ENCODE measurements around the gene MYOCOS. TPM values are rescaled to one million over a fixed set of nuclear protein-coding genes. Genes with fewer than 3 reads are reported as not detected.

The MYOCOS gene
- total RNA-seq, 4 donors from 2014 or later = 0.83 TPM; not detected in 3

- Histone ChIP-seq H3K9me3 (no peaks in the 10 kb centered on the region), H3K27me3 (no peaks in the 10 kb centered on the region), H3K27ac (no peak overlapping the region), H3K4me1 (peaks cover 0 to 7% of the 10 kb centered on the region in 2 donors), H3K36me3 (no peaks in the 10 kb centered on the region), H3K4me3 (no peak overlapping the region)
- TF ChIP-seq CTCF (IDR thresholded peaks at IDR 0.05) (no peak), POLR2A (IDR thresholded peaks at IDR 0.05) (no peak)
- no peak for DNase-seq
- intact Hi-C loops (cut with DNase I; ENCODE audit: low total_unique reads) = no loop called here
These were observed 20.2 kb downstream of the MYOCOS start for GRCh38 chr1:171642197-171642596.

GRCh38 chr1:171643156-171643555, 21.1 kb downstream of the MYOCOS start:
- Histone ChIP-seq H3K27ac (no peak overlapping the region), H3K36me3 (no peaks in the 10 kb centered on the region), H3K4me1 (peaks cover 0 to 7% of the 10 kb centered on the region in 2 donors), H3K4me3 (no peak overlapping the region), H3K9me3 (no peaks in the 10 kb centered on the region), H3K27me3 (no peaks in the 10 kb centered on the region)
- intact Hi-C loops (cut with DNase I; ENCODE audit: low total_unique reads) = no loop called here
- no peak for DNase-seq
- TF ChIP-seq CTCF (IDR thresholded peaks at IDR 0.05) (no peak), POLR2A (IDR thresholded peaks at IDR 0.05) (no peak)

- peaks cover 0 to 7% of the 10 kb centered on the region in 2 donors for H3K4me1 ChIP-seq
These were observed 22.9 kb downstream of the MYOCOS start for GRCh38 chr1:171644805-171645483.

GRCh38 chr1:171645553-171646248, 23.7 kb downstream of the MYOCOS start:
- Histone ChIP-seq H3K27ac (peak overlapping the region; percentile 83 to 87), H3K4me3 (no peak overlapping the region), H3K27me3 (no peaks in the 10 kb centered on the region), H3K36me3 (no peaks in the 10 kb centered on the region), H3K9me3 (no peaks in the 10 kb centered on the region), H3K4me1 (peaks cover 0 to 7% of the 10 kb centered on the region in 2 donors)
- TF ChIP-seq CTCF (IDR thresholded peaks at IDR 0.05) (no peak), POLR2A (IDR thresholded peaks at IDR 0.05) (no peak)
- intact Hi-C loops (cut with DNase I; ENCODE audit: low total_unique reads) = no loop called here
- peak; percentile 91 to 92 for DNase-seq

More at GRCh38 chr1:171644805-171645483, 22.9 kb downstream of the MYOCOS start:
- Histone ChIP-seq H3K27me3 (no peaks in the 10 kb centered on the region), H3K4me3 (no peak overlapping the region), H3K9me3 (no peaks in the 10 kb centered on the region), H3K36me3 (no peaks in the 10 kb centered on the region), H3K27ac (peak overlapping the region; percentile 83 to 87)
- TF ChIP-seq CTCF (IDR thresholded peaks at IDR 0.05) = peak; percentile 78 to 90 (median 86)
- TF ChIP-seq POLR2A (IDR thresholded peaks at IDR 0.05) = no peak
- peak; percentile 83 to 90 for DNase-seq
- intact Hi-C loops (cut with DNase I; ENCODE audit: low total_unique reads) = no loop called here

- H3K9me3 ChIP-seq = no peaks in the 10 kb centered on the region
- DNase-seq = no peak
- H3K4me3 ChIP-seq = no peak overlapping the region
- no peaks in the 10 kb centered on the region for H3K27me3 ChIP-seq
- TF ChIP-seq POLR2A (IDR thresholded peaks at IDR 0.05) (no peak), CTCF (IDR thresholded peaks at IDR 0.05) (no peak)
- peaks cover 0 to 7% of the 10 kb centered on the region in 2 donors for H3K4me1 ChIP-seq
- H3K36me3 ChIP-seq = no peaks in the 10 kb centered on the region
- peak overlapping the region; percentile 83 to 87 for H3K27ac ChIP-seq
- intact Hi-C loops (cut with DNase I; ENCODE audit: low total_unique reads) = no loop called here
These were observed 24.2 kb downstream of the MYOCOS start for GRCh38 chr1:171646249-171646560.
